ENCODE measurements around the gene UTP14C.
"Not testable (repeated sequence)": the region's sequence is repeated elsewhere in the genome, so short reads cannot be mapped to it uniquely, and the experiment has no call there.

Gene UTP14C

DNA sequence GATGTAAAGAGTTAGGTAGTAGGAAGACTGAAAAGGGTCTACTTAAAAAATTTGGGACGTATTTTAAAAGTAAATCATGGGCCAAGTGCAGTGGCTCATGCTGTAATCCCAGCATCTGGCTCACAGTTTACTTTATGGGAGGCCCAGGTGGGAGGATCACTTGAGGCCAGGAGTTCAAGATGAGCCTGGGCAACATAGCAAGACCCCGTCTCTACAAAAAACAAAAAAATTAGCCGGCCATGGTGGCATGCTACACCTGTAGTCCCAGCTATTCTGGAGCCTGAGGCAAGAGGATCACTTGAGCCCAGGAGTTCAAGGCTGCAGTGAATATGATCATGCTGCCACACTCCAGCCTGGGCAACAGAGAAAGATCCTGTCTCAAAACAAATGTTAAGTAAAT, 23.0 kb downstream of the UTP14C start:
- no peak for DNase-seq (ENCODE audit: low read depth, low spot score)

DNA sequence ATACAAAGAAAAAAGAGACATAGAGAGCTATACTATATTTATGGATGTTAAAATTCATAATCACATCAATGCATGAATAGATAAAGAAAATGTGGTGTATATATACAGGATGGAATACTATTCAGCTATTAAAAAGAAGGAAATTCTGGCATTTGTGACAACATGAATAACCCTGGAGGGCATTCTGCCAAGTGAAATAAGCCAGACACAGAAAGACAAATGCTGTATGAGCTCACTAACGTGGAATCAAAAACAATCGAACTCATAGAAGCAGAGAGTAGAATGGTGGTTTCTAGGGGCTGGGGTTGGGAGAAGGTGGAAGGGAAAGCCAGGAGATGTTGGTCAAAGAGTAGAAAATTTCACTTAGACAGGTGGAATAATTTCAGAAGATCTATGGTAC, 24.0 kb downstream of the UTP14C start:
- no peak for DNase-seq (ENCODE audit: low read depth, low spot score)

DNA sequence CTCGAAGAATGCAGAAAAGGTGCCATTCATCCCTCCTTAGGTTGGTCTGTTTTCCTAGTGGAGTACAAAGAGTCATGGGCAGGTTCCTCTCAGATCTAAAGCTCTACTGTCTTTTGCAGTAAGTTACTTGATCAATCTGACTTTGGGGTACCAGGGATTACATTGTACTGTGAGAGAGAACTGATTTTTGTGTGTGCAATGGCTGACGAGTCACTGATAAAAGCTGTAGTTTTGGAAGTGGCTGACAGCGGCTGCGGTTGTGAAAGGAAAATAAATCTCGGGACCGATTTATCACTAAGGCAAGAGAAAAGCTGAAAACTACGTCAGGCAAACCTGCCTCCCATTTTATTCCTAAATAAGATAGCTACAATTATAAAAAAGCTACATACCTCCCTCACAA, 26.9 kb downstream of the UTP14C start:
- no peak for DNase-seq (ENCODE audit: low read depth, low spot score)

DNA sequence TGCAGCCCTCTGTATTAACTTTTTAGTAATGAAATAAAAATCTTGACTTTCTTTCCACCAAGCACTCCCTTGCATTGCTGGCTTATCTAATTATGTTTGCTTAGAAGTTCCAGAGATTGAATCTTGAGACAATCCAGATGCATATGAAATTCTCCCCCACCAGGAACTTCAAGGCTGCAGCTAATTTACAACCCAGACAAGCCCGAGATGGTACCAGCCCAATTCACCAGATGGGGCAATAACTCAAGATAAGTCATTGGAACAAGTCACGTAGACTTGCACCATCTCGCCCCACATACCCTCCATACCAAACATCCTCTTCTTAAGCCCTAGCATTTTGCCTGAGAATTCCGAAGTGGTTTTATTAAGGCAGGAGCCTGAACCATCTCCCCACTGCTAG, 29.0 kb downstream of the UTP14C start:
- DNase-seq (ENCODE audit: low read depth, low spot score), result peak; percentile 59

DNA sequence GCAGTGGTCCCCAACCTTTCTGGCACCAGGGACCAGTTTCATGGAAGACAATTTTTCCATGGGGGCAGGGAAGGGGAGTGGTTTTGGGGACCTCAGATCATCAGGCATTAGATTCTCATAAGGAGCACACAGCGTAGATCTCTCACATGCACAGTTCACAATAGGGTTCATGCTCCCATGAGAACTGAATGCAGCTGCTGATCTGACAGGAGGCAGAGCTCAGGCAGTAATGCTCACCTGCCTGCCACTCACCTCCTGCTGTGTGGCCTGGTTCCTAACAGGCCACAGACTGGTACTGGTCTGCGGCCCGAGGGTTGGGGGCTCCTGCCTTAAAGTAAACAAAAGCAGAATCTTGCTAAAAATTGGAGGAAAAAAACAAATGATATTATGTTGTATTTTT, 36.6 kb downstream of the UTP14C start:
- DNase-seq (ENCODE audit: low read depth, low spot score), result not testable (repeated sequence)

DNA sequence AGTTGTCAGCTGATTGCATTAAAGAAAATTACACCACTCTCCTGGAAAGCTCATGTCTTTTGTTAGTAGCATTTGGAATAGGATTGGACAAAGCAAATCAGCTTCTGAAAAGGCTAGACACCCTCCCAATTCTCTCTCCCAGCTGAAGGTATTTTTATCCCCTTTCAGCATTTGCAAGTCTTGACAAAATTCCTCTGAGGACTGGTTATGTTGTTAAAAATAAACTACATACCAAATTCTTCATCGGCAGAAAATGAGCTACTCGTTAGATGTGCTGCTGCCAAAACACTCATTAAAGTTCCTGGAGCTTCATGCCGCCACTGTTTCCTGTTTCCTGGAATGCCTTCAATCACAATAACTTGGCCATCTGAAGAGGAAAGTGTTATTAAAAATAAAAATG, 37.1 kb downstream of the UTP14C start:
- DNase-seq (ENCODE audit: low read depth, low spot score), result no peak

DNA sequence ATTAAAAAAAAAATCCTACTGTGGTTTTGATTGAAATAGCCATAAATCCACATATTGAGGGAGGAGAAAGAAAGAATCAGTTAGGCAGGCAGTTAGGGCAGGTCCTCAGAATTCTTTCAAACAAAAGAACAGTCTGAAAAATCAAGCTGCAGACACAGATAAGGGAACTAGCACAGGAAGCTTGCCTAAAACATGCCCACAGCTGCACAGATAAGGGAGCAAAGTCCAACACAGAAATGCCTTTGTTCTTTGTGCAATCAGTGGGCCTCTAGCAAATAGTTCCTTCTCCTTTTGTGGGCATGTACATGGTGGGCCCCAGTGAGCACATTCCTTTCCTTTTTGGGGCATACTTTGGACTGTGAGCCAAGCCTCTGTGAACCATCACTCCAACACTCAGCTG, 42.7 kb downstream of the UTP14C start:
- no peak for DNase-seq (ENCODE audit: low read depth, low spot score)

DNA sequence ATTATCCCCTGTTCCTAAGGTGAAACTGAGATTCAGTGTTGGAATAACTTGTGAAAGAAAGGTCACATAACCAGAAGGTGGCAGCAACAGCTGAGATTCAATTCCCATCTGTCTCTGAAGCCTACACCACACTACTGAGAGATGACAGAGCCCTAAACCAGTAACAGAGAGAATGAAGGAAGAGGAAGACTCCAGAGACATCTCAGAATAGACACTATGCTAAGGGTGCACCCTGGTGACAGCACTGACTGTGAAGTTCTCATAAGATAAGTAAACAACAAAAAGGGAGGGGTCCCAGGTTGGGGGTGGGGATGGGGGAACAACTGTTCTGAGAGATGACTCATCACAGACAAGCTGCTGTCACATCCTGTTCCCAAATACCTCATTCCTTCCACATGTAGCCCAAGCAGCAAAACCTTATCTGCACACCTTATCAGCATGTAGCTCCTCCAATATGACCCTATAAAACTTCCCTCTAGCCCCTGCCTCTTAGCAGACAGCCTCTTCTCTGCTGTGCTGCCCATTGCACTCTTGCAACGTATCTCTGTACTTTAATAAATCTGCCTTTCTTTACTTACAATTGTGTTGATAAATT, 46.5 kb downstream of the UTP14C start:
- DNase-seq (ENCODE audit: low read depth, low spot score), result peak; percentile 10

Data from ELF-1 (cell line).